Measurements from ENCODE around the gene TUBD1. TPM values are rescaled to one million over a fixed set of nuclear protein-coding genes. Genes with fewer than 3 reads are reported as not detected.

The TUBD1 gene
- total RNA-seq, 1 donor from 2014 or later: 9.7 TPM

- no peak overlapping the region for H3K4me3 Mint-ChIP-seq (ENCODE audit: unreplicated experiment)
- TF ChIP-seq, protein P1, sequence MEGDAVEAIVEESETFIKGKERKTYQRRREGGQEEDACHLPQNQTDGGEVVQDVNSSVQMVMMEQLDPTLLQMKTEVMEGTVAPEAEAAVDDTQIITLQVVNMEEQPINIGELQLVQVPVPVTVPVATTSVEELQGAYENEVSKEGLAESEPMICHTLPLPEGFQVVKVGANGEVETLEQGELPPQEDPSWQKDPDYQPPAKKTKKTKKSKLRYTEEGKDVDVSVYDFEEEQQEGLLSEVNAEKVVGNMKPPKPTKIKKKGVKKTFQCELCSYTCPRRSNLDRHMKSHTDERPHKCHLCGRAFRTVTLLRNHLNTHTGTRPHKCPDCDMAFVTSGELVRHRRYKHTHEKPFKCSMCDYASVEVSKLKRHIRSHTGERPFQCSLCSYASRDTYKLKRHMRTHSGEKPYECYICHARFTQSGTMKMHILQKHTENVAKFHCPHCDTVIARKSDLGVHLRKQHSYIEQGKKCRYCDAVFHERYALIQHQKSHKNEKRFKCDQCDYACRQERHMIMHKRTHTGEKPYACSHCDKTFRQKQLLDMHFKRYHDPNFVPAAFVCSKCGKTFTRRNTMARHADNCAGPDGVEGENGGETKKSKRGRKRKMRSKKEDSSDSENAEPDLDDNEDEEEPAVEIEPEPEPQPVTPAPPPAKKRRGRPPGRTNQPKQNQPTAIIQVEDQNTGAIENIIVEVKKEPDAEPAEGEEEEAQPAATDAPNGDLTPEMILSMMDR (IDR thresholded peaks at IDR 0.05; ENCODE audit: partially characterized antibody, unreplicated experiment): no peak
- H3K36me3 Mint-ChIP-seq (ENCODE audit: unreplicated experiment): no peaks in the 10 kb centered on the region
- H3K9me3 Mint-ChIP-seq (ENCODE audit: unreplicated experiment): no peaks in the 10 kb centered on the region
- peaks cover 11% of the 10 kb centered on the region for H3K4me1 Mint-ChIP-seq (ENCODE audit: low read depth, unreplicated experiment)
- DNase-seq: no peak
- H3K27ac Mint-ChIP-seq (ENCODE audit: unreplicated experiment): no peak overlapping the region
- no peaks in the 10 kb centered on the region for H3K27me3 Mint-ChIP-seq (ENCODE audit: unreplicated experiment)
These were observed 53.0 kb downstream of the TUBD1 start for GRCh38 chr17:59839651-59840328.

DNA sequence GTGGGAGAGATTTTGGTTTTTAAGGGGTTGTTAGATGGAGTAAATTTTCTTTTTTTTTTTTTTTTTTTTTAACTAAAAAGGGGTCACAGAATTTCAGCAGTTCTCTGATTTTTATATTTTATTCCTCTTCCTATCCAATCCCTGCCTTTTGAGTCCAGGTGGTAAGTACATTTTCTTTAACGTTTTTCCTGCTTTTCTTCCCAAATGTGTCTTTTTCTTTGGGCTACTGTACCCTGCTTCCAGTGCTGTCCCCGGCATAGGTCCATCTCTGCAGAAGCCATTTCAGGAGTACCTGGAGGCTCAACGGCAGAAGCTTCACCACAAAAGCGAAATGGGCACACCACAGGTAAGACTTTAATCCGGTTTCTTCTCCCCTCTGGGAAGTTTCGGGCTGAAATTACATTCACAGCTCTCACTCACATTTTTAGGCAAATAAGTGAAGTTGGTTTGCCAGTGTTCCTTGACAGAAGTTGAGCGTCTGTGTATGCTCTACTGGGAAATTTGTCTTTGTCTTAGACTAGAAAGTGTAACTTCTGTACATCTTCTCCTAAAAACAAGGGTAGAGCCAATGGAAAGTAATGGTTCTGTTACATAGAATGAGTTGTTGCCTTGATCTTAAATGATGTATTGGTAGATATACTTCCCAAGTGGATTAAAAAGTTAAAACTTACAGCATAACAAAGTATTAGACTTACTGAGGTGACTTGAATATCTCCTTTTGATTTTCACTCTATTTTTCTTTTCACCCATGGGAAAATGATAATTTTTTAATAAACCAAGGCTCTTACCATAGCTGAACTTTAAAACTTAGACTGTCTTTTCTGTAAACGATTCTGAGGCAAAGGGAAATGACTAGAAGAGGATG, 54.5 kb downstream of the TUBD1 start:
- H3K36me3 Mint-ChIP-seq (ENCODE audit: unreplicated experiment): no peaks in the 10 kb centered on the region
- TF ChIP-seq, protein P1 (IDR thresholded peaks at IDR 0.05; ENCODE audit: partially characterized antibody, unreplicated experiment): no peak
- no peak overlapping the region for H3K27ac Mint-ChIP-seq (ENCODE audit: unreplicated experiment)
- no peak for DNase-seq
- no peaks in the 10 kb centered on the region for H3K27me3 Mint-ChIP-seq (ENCODE audit: unreplicated experiment)
- peak overlapping the region; percentile 74 for H3K4me3 Mint-ChIP-seq (ENCODE audit: unreplicated experiment)
- no peaks in the 10 kb centered on the region for H3K9me3 Mint-ChIP-seq (ENCODE audit: unreplicated experiment)
- peaks cover 11% of the 10 kb centered on the region for H3K4me1 Mint-ChIP-seq (ENCODE audit: low read depth, unreplicated experiment)

DNA sequence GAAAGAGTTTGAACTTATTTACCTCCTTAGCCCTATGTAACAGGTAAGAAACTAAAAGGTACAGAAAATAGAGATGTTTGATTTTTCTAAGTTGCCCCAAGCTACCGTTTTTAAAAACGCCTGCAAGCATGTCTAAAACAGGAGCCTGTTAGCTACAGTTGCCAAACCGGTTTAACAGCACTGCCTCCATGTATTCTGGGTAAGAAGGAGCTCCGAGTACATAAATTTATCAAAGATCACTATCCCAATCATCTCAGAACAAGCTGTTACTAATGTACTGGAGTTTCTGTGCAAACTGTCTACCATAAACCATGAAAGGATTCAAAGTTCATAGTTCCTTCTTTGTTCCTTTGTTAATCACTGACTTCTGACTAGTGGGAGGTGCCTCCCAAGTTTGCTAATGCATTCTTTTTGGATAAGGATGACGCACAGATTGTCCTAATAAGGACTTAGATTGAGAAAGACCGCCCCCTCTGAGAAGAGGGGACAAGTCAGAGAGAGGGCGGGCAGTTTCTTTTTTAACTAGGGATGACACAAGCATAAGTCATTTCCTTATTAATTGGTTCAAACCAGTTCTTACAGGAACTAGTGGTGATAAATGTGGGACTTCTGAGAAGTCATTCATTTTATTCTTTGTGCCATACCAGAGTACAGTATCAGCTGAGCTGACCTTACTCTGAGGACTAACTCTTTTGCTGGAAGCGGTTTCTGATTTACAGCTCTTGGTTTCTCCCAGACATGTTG, 55.3 kb downstream of the TUBD1 start:
- TF ChIP-seq, protein P1 (IDR thresholded peaks at IDR 0.05; ENCODE audit: partially characterized antibody, unreplicated experiment): no peak
- H3K4me3 Mint-ChIP-seq (ENCODE audit: unreplicated experiment): peak overlapping the region; percentile 5
- no peaks in the 10 kb centered on the region for H3K27me3 Mint-ChIP-seq (ENCODE audit: unreplicated experiment)
- no peak for DNase-seq
- H3K27ac Mint-ChIP-seq (ENCODE audit: unreplicated experiment): no peak overlapping the region
- H3K4me1 Mint-ChIP-seq (ENCODE audit: low read depth, unreplicated experiment): peaks cover 11% of the 10 kb centered on the region
- H3K9me3 Mint-ChIP-seq (ENCODE audit: unreplicated experiment): no peaks in the 10 kb centered on the region
- no peaks in the 10 kb centered on the region for H3K36me3 Mint-ChIP-seq (ENCODE audit: unreplicated experiment)

GRCh38 chr17:59832883-59833379, 59.8 kb downstream of the TUBD1 start:
- H3K4me1 Mint-ChIP-seq (ENCODE audit: low read depth, unreplicated experiment): peaks cover 7% of the 10 kb centered on the region
- no peaks in the 10 kb centered on the region for H3K36me3 Mint-ChIP-seq (ENCODE audit: unreplicated experiment)
- no peak overlapping the region for H3K27ac Mint-ChIP-seq (ENCODE audit: unreplicated experiment)
- no peak for DNase-seq
- H3K4me3 Mint-ChIP-seq (ENCODE audit: unreplicated experiment): no peak overlapping the region
- no peaks in the 10 kb centered on the region for H3K27me3 Mint-ChIP-seq (ENCODE audit: unreplicated experiment)
- H3K9me3 Mint-ChIP-seq (ENCODE audit: unreplicated experiment): no peaks in the 10 kb centered on the region
- TF ChIP-seq, protein P1 (IDR thresholded peaks at IDR 0.05; ENCODE audit: partially characterized antibody, unreplicated experiment): no peak

All from glutamatergic neuron (in vitro differentiated cells).